Choroid plexus epithelial cell (primary cell): ENCODE results near the gene SAP30L.

Experiments used
- DNase-seq: peaks from one replicate; pipeline ENCODE4 v3.0.0-alpha.2; 2010; ENCODE audit warnings: low read depth
- H3K4me3 ChIP-seq: 2 replicates; pipeline ENCODE4 v1.5.1; 2011; ENCODE audit warnings: low read depth, mild to moderate bottlenecking, control low read depth, low read length, moderate library complexity
- CTCF ChIP-seq: conservative IDR thresholded peaks from 2 replicates; pipeline ENCODE4 v1.5.1; 2011; ENCODE audit warnings: low read depth, mild to moderate bottlenecking, control low read depth, inconsistent platforms, low read length, moderate library complexity

The SAP30L gene

GRCh38 chr5:154494036-154494435 is 48.2 kb downstream of the SAP30L start:
- no peak for TF ChIP-seq CTCF
- no peak overlapping the region for H3K4me3 ChIP-seq
- no peak for DNase-seq

DNA sequence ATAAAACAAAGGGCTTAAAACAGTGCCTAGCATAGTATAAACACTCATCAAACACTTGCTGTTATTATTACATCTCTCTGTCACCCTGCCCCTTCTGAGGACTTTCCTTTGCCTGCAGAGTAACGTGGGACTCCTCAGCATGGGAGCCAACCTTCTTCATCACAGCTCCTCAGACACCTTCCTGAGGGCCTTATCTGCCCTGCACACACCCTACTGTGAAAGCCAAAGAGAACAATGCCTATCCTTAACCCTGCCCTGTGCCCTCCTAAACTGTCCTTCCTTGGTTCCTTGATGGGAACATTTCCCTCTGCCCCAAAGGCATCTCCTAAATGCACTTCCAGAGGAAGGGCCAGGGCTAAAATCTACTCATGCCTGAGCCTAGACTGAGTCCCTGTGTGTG is 52.8 kb downstream of the SAP30L start:
- H3K4me3 ChIP-seq: no peak overlapping the region
- TF ChIP-seq CTCF: no peak
- DNase-seq: no peak

DNA sequence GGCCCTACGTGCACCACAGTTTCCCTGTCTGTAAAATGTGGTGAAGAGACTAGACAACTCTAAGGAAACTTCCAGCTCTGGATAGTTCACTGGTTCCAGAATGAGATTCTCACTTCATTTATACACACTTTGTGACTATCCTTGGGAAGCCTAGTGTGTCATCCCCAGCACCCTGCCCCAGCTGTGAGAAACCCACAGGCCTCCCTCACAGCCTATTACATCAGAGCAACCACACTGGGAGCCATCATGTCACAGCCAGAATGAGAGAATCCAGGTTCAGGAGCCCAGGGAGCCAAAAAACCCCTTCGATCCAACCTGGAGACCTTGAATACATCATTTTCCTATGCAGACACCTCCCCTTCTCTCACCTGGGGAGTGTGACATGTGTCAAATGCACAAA is 53.2 kb downstream of the SAP30L start:
- H3K4me3 ChIP-seq: no peak overlapping the region
- no peak for TF ChIP-seq CTCF
- no peak for DNase-seq

- no peak overlapping the region for H3K4me3 ChIP-seq
- no peak for TF ChIP-seq CTCF
- DNase-seq: no peak
These were observed 55.8 kb downstream of the SAP30L start for GRCh38 chr5:154501566-154501965.

GRCh38 chr5:154502180-154502579 is 56.4 kb downstream of the SAP30L start:
- no peak for DNase-seq
- no peak overlapping the region for H3K4me3 ChIP-seq
- no peak for TF ChIP-seq CTCF

DNA sequence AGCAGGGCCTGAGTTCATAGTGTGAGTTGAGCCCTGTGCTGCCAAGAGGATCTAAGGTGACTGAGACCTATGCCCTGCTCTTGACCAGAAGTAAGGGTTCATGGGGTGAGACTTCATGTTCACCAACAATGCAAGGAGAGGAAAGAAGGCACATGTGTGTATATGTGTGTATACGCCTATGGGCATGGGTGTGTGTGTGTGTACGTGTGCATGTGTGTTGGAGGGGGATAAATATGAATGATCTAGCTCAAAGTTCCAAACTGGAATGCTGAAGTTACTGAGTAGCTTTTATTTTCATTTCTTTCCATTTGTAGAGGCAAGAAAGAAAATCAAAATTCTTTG is 57.9 kb downstream of the SAP30L start:
- DNase-seq: no peak
- H3K4me3 ChIP-seq: no peak overlapping the region
- TF ChIP-seq CTCF: no peak

GRCh38 chr5:154505567-154505966 is 59.8 kb downstream of the SAP30L start:
- no peak for TF ChIP-seq CTCF
- H3K4me3 ChIP-seq: no peak overlapping the region
- DNase-seq: no peak
